HG02571 (cell line): ENCODE results near the gene ZFYVE26.
"Not testable (repeated sequence)": the region's sequence is repeated elsewhere in the genome, so short reads cannot be mapped to it uniquely, and the experiment has no call there.

Source experiments
- ATAC-seq: cut with Tn5 transposase; IDR thresholded peaks from one replicate; pipeline ENCODE4 v1.9.1; 2021; ENCODE audit warnings: mild to moderate bottlenecking, moderate library complexity; ENCODE audit not compliant: unreplicated experiment

ZFYVE26 gene

DNA sequence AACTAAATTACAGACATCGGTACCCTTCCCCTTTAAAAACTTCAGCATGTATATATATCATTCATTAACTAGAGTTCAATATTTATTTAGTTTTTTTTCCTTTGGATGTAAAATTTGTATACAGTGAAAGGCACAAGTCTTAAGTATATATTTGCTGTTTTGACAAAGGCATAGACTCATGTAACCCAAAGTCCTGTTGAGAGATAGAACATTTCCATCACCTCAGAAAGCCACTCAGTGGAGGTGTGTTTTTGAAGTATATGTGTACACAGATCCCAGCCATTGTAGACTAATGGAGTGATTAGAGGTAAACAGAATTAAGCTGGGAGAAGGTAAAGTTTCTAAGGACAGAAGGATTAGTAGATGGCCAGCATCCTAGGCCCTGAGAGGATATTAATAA, 99.3 kb downstream of the ZFYVE26 start:
- no peak for ATAC-seq

DNA sequence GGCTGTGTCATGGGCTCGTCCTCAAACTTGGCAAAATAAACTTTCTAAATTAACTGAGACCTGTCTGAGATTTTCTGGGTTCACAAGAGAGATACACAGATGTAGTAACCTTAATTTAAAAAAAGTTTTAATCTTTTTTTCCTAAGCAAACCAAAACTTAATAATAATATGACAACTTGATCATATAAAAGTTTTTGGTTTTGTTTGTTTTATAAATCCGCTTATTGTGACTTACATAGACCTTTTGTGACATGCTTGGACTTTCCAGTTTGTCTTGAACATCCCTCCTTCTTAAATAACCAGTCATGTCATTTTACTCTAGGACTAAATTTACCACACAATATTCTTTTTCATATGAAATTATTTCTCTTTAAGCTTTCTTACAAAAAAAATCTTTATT, 106.2 kb downstream of the ZFYVE26 start:
- no peak for ATAC-seq

DNA sequence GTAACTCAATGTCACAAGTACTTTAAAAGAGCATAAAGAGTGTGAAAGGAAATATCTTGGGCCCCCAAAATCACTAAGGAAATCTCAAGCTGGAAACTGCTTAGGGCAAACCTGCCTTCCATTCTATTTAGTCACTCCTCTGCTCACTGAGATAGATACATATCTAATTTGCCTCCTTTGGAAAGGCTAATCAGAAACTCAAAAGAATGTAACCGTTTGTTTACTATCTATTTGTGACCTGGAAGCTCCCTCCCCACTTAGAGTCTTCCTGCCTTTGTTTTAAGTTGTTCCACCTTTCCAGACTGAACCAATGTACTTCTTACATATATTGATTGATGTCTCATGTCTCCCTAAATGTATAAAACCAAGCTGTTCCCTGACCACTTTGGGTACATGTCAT, 106.6 kb downstream of the ZFYVE26 start:
- not testable (repeated sequence) for ATAC-seq

DNA sequence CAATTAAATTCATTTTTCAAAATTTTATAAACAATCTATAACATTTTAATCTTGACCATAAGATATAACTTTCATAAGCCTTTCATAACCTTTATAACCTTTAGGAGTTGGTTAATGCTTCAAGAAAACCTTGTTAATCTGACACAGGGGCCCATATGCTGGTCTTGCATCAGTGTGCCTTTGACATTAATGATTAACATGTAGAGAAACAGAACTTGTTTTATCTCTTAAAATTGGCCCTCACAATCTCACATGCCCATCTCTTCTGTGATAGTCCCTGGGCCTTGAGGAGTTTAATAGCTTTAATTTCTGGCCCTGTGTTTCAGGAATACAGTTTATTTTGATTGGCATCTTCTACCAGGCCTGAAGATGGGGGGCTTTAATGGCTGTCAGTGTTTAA, 107.0 kb downstream of the ZFYVE26 start:
- not testable (repeated sequence) for ATAC-seq

DNA sequence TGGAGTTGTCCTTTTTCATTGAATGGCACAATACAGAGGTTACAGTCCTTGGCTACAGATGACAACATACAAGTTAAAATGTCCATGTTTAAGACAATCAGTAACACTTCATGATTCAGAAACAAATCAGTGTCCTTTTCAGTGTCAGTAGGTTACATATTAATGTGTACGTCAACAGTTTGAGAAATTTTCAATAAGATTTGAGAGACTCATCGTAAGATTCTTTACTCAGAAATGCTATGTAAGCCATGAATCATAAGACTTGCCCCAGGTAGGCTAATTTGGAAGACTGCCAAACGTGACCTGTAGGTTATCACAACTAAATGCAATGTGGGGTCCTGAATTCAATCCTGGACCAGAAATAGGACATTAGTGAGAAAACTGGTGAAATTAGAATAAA, 111.2 kb downstream of the ZFYVE26 start:
- ATAC-seq: no peak

DNA sequence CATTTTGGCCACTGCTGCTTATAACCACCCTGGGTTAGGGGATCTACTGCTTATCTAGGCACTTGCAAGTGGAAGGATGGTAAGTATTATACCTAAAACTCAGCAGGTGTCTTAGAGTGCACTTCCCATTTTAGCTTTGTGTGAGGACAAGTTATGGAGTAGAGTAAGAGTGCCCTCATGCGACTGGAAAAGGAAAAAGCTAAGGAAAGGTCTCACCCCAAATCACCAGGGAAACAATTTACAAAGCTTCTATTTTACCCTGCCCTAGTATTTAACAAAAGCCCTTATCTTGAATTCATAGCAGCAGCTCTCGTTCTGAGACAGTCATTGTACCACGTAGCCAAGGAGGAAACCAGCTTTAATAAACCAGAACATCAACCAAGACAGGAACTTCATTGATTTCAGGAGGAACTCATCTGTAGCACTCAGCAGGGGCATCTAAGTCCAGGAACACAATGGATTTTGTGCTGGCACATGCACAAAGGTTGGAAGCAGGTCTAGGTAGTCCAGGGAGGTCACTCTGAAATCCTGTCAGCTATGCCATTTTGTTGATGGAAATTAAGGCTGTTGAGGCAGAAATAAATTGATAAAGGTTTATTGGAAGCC, 111.8 kb downstream of the ZFYVE26 start:
- ATAC-seq: no peak

DNA sequence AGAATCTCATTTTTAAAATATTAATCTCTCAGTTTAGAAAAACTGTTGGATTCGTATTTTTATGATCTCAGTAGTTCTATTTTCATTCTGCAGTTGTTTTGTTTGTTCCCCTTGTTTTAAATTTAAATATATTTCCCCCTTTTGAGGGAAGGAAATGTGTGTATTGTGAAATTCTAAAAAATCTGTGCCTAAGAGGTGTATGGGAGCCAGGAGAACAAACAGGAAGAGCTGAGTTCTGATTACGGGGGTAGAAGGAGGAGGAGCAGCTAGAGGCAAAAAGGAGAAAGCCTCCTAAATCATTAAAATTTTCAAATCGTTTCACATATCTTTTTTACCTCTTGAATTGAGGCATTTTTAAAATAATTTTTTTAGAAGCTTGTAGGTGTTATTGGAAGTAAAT, 112.4 kb downstream of the ZFYVE26 start:
- no peak for ATAC-seq

DNA sequence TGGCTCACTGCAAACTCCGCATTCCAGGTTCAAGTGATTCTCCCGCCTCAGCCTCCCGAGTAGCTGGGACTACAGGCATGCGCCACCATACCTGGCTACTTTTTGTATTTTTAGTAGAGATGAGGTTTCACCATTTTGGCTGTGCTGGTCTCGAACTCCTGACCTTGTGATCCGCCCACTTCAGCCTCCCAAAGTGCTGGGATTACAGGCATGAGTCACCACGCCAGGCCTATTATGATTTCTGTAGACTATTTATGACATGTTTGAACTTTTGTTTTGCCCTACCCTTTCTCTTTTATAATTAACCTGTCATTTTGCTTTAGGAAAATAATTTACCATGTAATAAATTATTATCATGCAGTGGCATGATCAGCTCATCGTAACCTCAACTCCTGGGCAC, 114.9 kb downstream of the ZFYVE26 start, which contains the start of gene RDH12:
Gene RDH12, plus strand, starts transcription at position 395 of the 400 bp plus-strand sequence. CDS start 20,757 bp downstream, outside the sequence.
- ATAC-seq: not testable (repeated sequence)

DNA sequence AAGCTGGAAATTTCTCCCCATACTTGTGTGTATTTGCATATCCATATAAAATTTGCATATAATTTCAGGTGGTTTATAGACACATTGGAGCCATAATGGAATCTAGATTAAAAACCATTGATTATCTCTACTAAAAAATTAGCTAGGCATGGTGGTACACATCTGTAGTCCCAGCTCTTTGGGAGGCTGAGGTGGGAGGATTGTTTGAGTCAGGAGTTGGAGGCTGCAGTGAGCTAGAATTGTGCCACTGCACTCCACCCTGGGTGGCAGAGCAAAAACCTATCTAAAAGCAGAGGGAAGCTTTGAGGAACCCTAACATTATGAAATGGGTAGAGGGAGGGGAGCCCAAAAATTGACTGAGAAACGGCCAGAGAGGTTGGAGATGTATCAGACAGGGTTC, 118.2 kb downstream of the ZFYVE26 start:
- ATAC-seq: no peak

DNA sequence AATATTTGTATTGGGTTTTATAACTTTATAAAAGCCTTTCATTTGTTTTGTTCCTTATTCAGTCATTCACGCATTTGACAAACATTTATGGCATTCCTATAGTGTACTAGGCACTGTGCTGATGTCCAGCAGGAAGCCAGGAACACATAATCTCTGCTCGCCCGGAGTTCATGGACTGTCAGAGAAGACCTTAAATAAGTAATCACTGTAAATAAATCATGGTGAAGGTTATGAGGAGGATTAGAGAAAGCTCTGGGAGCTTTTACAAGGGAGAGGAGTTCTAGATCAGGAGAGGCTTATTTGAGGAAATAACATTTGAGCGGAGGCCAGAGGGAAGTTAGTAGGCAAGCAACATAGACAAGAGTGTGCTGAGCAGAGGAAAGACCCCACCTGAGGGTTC, 119.4 kb downstream of the ZFYVE26 start:
- ATAC-seq: no peak
